H9 (cell line): Measurements from ENCODE around the gene APLP2. TPM values are rescaled to one million over a fixed set of nuclear protein-coding genes. Genes with fewer than 3 reads are reported as not detected.
A peak's percentile ranks its signal among the peaks of the same experiment; 100 is the strongest.

Experiments
- DNase-seq: peaks from one replicate; pipeline ENCODE4 v3.0.0-alpha.2; 2017
- H2AFZ ChIP-seq: one replicate; pipeline ENCODE4 v1.6.1; 2013; ENCODE audit warnings: mild to moderate bottlenecking, low read length, control low read depth, moderate library complexity
- H2AK5ac ChIP-seq: 2 replicates; pipeline ENCODE4 v1.6.1; 2013; ENCODE audit warnings: low read length, control low read depth, mixed read lengths; ENCODE audit not compliant: insufficient read length
- H2BK120ac ChIP-seq: one replicate; pipeline ENCODE4 v1.6.1; 2013; ENCODE audit warnings: low read depth, mild to moderate bottlenecking, low read length, control low read depth, inconsistent platforms; ENCODE audit not compliant: poor library complexity, severe bottlenecking
- H2BK12ac ChIP-seq: 2 replicates; pipeline ENCODE4 v1.6.1; 2013; ENCODE audit warnings: low read length, control low read depth, mixed read lengths, low read depth; ENCODE audit not compliant: insufficient read length
- H2BK15ac ChIP-seq: 2 replicates; pipeline ENCODE4 v1.6.1; 2013; ENCODE audit warnings: low read depth, low read length, control low read depth
- H2BK20ac ChIP-seq: one replicate; pipeline ENCODE4 v1.6.1; 2013; ENCODE audit warnings: low read depth, mild to moderate bottlenecking, low read length, control low read depth, inconsistent platforms; ENCODE audit not compliant: poor library complexity, severe bottlenecking
- H2BK5ac ChIP-seq: 2 replicates; pipeline ENCODE4 v1.6.1; 2013; ENCODE audit warnings: low read length, control low read depth, mixed read lengths; ENCODE audit not compliant: insufficient read length
- H3K14ac ChIP-seq: 2 replicates; pipeline ENCODE4 v1.6.1; 2013; ENCODE audit warnings: low read length, control low read depth; ENCODE audit not compliant: insufficient read depth
- H3K18ac ChIP-seq: 2 replicates; pipeline ENCODE4 v1.6.1; 2013; ENCODE audit warnings: low read depth, mild to moderate bottlenecking, mixed read lengths, low read length, control low read depth; ENCODE audit not compliant: insufficient read length
- H3K23ac ChIP-seq: 2 replicates; pipeline ENCODE4 v1.6.1; 2013; ENCODE audit warnings: low read length, control low read depth, mixed read lengths, low read depth; ENCODE audit not compliant: insufficient read length
- H3K23me2 ChIP-seq: 2 replicates; pipeline ENCODE4 v1.6.1; 2013; ENCODE audit warnings: low read depth, mild to moderate bottlenecking, mixed read lengths, low read length, control low read depth; ENCODE audit not compliant: insufficient read length, poor library complexity, severe bottlenecking
- H3K27ac ChIP-seq: 2 replicates; pipeline ENCODE4 v1.5.1; 2013; ENCODE audit warnings: low read length, control low read depth, mixed read lengths, low read depth; ENCODE audit not compliant: insufficient read length
- H3K27me3 ChIP-seq: 2 replicates; pipeline ENCODE4 v1.6.1; 2013; ENCODE audit warnings: low read length, control low read depth, inconsistent platforms; ENCODE audit not compliant: insufficient read depth
- H3K4ac ChIP-seq: 2 replicates; pipeline ENCODE4 v1.6.1; 2013; ENCODE audit warnings: low read depth, mild to moderate bottlenecking, control low read depth, inconsistent platforms, low read length, moderate library complexity
- H3K4me1 ChIP-seq: 2 replicates; pipeline ENCODE4 v1.6.1; 2013; ENCODE audit warnings: low read length, control low read depth, inconsistent platforms; ENCODE audit not compliant: insufficient read depth
- H3K4me2 ChIP-seq: 2 replicates; pipeline ENCODE4 v1.6.1; 2013; ENCODE audit warnings: low read length, control low read depth, mixed read lengths; ENCODE audit not compliant: insufficient read length, insufficient read depth
- H3K56ac ChIP-seq: 2 replicates; pipeline ENCODE4 v1.6.1; 2013; ENCODE audit warnings: low read depth, mild to moderate bottlenecking, mixed read lengths, low read length, control low read depth; ENCODE audit not compliant: insufficient read length
- H3K79me1 ChIP-seq: 2 replicates; pipeline ENCODE4 v1.6.1; 2013; ENCODE audit warnings: low read depth, mild to moderate bottlenecking, moderate library complexity, low read length, control low read depth, inconsistent platforms; ENCODE audit not compliant: insufficient read depth, poor library complexity, severe bottlenecking
- H3K79me2 ChIP-seq: 2 replicates; pipeline ENCODE4 v1.6.1; 2013; ENCODE audit warnings: low read length, control low read depth, inconsistent platforms; ENCODE audit not compliant: insufficient read depth
- H3K9ac ChIP-seq: 2 replicates; pipeline ENCODE4 v1.6.1; 2013; ENCODE audit warnings: low read length, control low read depth, mixed read lengths; ENCODE audit not compliant: insufficient read length; ENCODE audit errors: extremely low read depth
- H3K9me3 ChIP-seq: one replicate; pipeline ENCODE4 v1.6.1; 2013; ENCODE audit warnings: low read depth, low read length, inconsistent platforms; ENCODE audit not compliant: control insufficient read depth
- H3T11ph ChIP-seq: one replicate; pipeline ENCODE4 v1.6.1; 2013; ENCODE audit warnings: mild to moderate bottlenecking, low read length, control low read depth, inconsistent platforms
- H4K20me1 ChIP-seq: one replicate; pipeline ENCODE4 v1.6.1; 2013; ENCODE audit not compliant: control insufficient read depth, insufficient read length, insufficient read depth
- H4K5ac ChIP-seq: 2 replicates; pipeline ENCODE4 v1.6.1; 2013; ENCODE audit warnings: low read depth, mild to moderate bottlenecking, mixed read lengths, low read length, control low read depth; ENCODE audit not compliant: insufficient read length
- H4K8ac ChIP-seq: replicated peaks from 2 replicates; pipeline ENCODE4 v1.6.1; 2013; ENCODE audit warnings: low read length, control low read depth, mixed read lengths, low read depth; ENCODE audit not compliant: insufficient read length
- H4K91ac ChIP-seq: 2 replicates; pipeline ENCODE4 v1.6.1; 2013; ENCODE audit warnings: low read depth, mild to moderate bottlenecking, moderate library complexity, mixed read lengths, low read length, control low read depth; ENCODE audit not compliant: insufficient read length
- H3K27ac Mint-ChIP-seq, 3 experiments: 2 replicates in 2 of 3; 3 replicates in 1 of 3; pipeline ENCODE4 v1.8.0; 2020 to 2021; ENCODE audit warnings: mixed read lengths in 3 of 3, mild to moderate bottlenecking in 1 of 3, moderate library complexity in 1 of 3
- H3K27me3 Mint-ChIP-seq: 2 replicates; pipeline ENCODE4 v1.8.0; 2021; ENCODE audit warnings: low read depth, mild to moderate bottlenecking, moderate library complexity, mixed read lengths
- H3K36me3 Mint-ChIP-seq, 3 experiments: 2 replicates in 2 of 3; 3 replicates in 1 of 3; pipeline ENCODE4 v1.8.0; 2020 to 2021; ENCODE audit warnings: low read depth in 3 of 3, mixed read lengths in 3 of 3; ENCODE audit not compliant: insufficient read depth in 1 of 3
- H3K4me1 Mint-ChIP-seq, 2 experiments: 2 replicates each; pipeline ENCODE4 v1.8.0; 2020; ENCODE audit warnings: mixed read lengths in 2 of 2
- H3K4me3 Mint-ChIP-seq, 2 experiments: 2 replicates in 1 of 2; 3 replicates in 1 of 2; pipeline ENCODE4 v1.8.0; 2020 to 2021; ENCODE audit warnings: mild to moderate bottlenecking in 2 of 2, mixed read lengths in 2 of 2, moderate library complexity in 1 of 2
- H3K9me3 Mint-ChIP-seq, 2 experiments: 2 replicates in 1 of 2; 3 replicates in 1 of 2; pipeline ENCODE4 v1.8.0; 2020; ENCODE audit warnings: mild to moderate bottlenecking in 2 of 2, mixed read lengths in 2 of 2, moderate library complexity in 1 of 2
- CTCF ChIP-seq: fragments of 200-600 bp; sonication (generic); conservative IDR thresholded peaks from 3 replicates; pipeline ENCODE4 v1.8.0; 2021; ENCODE audit warnings: antibody characterized with exemption, mild to moderate bottlenecking
- WGBS: extraction: QIAGEN DNeasy Blood & Tissue Kit; methylation state at CpG from one replicate; pipeline ENCODE4 v1.1.7; 2013; ENCODE audit warnings: missing lambda C conversion rate, low lambda C conversion rate, mixed read lengths; ENCODE audit not compliant: insufficient read length; ENCODE audit errors: extremely low coverage; 5-methylcytosine and 5-hydroxymethylcytosine counted together
- total RNA-seq: library from RNA; stranded (reverse); gene quantifications from 2 replicates; pipeline ENCODE4 v1.2.1, GENCODE V29; 2021

Gene APLP2
- total RNA-seq, 1 experiment from 2014 or later = 328 TPM

GRCh38 chr11:130190371-130190881 is 120.7 kb downstream of the APLP2 start:
- H3K4ac ChIP-seq = no peak overlapping the region
- Mint-ChIP-seq H3K36me3 (peaks cover 0 to 10% (median 4%) of the 10 kb centered on the region in 3 experiments; a peak in 6 of 7 replicates), H3K27ac (0 out of 7 replicates have a peak overlapping the region, but pooled peaks of 1 of the 3 experiments have one; percentile 61), H3K9me3 (no peaks in the 10 kb centered on the region), H3K27me3 (no peaks in the 10 kb centered on the region), H3K4me3 (no peak overlapping the region), H3K4me1 (peaks cover 0 to 5% of the 10 kb centered on the region in 2 experiments; a peak in 2 of 4 replicates)
- H2BK12ac ChIP-seq = no peak overlapping the region
- H3K23ac ChIP-seq = no peak overlapping the region
- DNase-seq = no peak
- H3K23me2 ChIP-seq = no peaks in the 10 kb centered on the region
- H3K79me2 ChIP-seq = no peaks in the 10 kb centered on the region
- no peak overlapping the region for H2AFZ ChIP-seq
- H2BK5ac ChIP-seq = no peak overlapping the region
- H3K27me3 ChIP-seq = no peaks in the 10 kb centered on the region
- H3K27ac ChIP-seq = no peak overlapping the region
- H2BK120ac ChIP-seq = no peak overlapping the region
- H4K20me1 ChIP-seq = no peaks in the 10 kb centered on the region
- no peak overlapping the region for H4K5ac ChIP-seq
- H2BK20ac ChIP-seq = no peak overlapping the region
- no peak overlapping the region; the same call in 1 of the 2 replicates for H3K14ac ChIP-seq
- H4K8ac ChIP-seq = no peak overlapping the region
- no peak overlapping the region for H3K56ac ChIP-seq
- no peaks in the 10 kb centered on the region for H3K9me3 ChIP-seq
- no peak overlapping the region for H2AK5ac ChIP-seq
- H3K79me1 ChIP-seq = no peaks in the 10 kb centered on the region
- H3K4me1 ChIP-seq = no peaks in the 10 kb centered on the region
- H3T11ph ChIP-seq = no peak overlapping the region
- no peak for TF ChIP-seq CTCF
- no peak overlapping the region for H4K91ac ChIP-seq
- no peak overlapping the region for H2BK15ac ChIP-seq
- H3K4me2 ChIP-seq = no peak overlapping the region
- no peak overlapping the region for H3K18ac ChIP-seq
- no CpG with 5 or more reads among the region's 29 CpGs for WGBS
- H3K9ac ChIP-seq = no peak overlapping the region
